T-helper 2 cell treated with Interferon-gamma antibody and Interleukin-4, amounts not matched to agents 100 ng/mL and 5 ng/mL, for 36 hours (primary cell): ENCODE data around the gene OR13C2. TPM values are rescaled to one million over a fixed set of nuclear protein-coding genes. Genes with fewer than 3 reads are reported as not detected.

Source experiments
- total RNA-seq: library from RNA; stranded (reverse); gene quantifications from 2 replicates; pipeline ENCODE4 v1.2.3, GENCODE V29; 2022

OR13C2 gene
- total RNA-seq, 1 donor from 2014 or later: not detected

Other genes starting within 250 kb of the OR13C2 start
- not detected in 2 replicates for gene OR13F1, start 101.4 kb downstream of the OR13C2 start, total RNA-seq
- not detected in 2 replicates for gene OR13C4, start 78.4 kb downstream of the OR13C2 start, total RNA-seq
- gene OR13C3, start 68.8 kb downstream of the OR13C2 start, total RNA-seq: not detected in 2 replicates
- gene OR13C8, start 36.5 kb downstream of the OR13C2 start, total RNA-seq: not detected in 2 replicates
- gene OR13C5, start 6.2 kb downstream of the OR13C2 start, total RNA-seq: not detected in 2 replicates
- not detected in 2 replicates for gene OR13C9, start 12.6 kb upstream of the OR13C2 start, total RNA-seq
- gene OR13D1, start 88.9 kb upstream of the OR13C2 start, total RNA-seq: not detected in 2 replicates
- 19.3 and 20.1 TPM in 2 replicates for gene NIPSNAP3A, start 142.1 kb upstream of the OR13C2 start, total RNA-seq
- 0.66 and 0.98 TPM in 2 replicates for gene NIPSNAP3B, start 158.5 kb upstream of the OR13C2 start, total RNA-seq